ENCODE measurements around the gene DPP9.
"Not testable (repeated sequence)": the region's sequence is repeated elsewhere in the genome, so short reads cannot be mapped to it uniquely, and the experiment has no call there.

The DPP9 gene

DNA sequence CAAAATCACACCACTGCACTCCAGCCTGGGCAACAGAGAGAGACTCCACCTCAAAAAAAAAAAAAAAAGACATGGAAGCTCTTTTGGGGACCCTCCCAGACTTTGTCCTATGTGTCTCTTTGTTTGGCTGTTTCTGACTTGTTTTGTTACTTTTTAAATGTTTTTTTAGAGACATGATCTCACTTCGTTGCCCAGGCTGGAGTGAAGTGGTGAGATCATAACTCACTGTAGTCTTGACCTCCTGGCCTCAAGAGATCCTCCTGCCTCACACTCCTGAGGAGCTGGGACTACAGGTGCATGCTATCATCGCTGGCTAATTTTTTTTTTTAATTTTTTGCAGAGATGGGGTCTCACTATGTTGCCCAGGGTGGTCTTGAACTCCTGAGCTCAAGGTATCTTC, 16.4 kb upstream of the DPP9 start:
- no peak for DNase-seq (ENCODE audit: low read depth in 2 of 2)

DNA sequence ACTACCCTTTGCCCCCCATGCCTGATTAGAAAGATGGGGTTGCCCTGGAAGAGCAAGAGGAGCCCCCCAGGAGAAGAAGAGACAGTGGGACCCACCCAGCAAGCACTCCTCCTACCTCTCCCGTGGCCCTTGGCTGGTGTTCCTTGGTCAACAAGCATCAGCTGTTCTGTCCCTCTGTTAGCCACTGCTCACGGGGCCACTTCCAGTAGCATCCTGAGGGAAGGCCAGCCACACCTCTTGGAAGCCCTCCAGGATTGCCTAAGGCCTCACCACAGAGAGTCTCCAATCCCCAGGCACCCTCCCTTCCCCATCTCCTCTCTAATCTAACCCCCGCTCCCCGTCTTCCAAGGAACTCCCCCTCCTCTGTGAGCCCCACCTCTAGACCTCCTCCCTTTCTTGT, 15.1 kb upstream of the DPP9 start:
- no peak for DNase-seq (ENCODE audit: low read depth in 2 of 2)

DNA sequence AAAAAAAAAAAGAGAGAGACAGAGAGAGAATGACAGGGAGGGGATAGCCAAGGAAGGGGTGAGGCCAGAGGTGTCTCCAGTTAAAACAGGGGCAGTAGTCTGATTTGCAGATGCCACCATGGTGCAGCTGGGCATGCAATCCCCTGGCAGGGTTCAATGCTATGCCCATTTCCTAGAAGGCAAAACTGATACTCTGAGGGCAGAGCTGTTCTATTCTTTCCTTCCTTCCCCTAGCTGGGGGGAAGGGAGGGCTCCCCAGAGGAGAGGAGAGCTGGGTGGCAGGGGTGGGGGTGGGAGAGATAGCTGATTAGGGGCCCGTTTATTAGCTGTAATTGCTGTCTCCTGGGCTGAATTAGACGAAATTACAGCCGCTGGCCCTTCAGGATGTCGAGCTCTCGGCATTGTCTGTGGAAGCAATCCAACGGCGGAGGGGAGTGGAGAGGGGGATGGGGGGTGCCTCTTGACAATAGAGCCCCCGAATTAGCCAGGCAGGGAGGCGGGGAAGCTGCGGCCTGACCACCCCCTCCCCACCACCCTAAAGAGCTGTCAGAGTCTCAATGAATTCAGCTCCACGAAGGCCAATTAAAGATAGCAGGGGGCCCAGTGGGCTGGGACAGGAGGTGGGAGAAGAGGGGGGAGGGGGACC, 14.4 kb upstream of the DPP9 start:
- no peak for DNase-seq (ENCODE audit: low read depth in 2 of 2)

DNA sequence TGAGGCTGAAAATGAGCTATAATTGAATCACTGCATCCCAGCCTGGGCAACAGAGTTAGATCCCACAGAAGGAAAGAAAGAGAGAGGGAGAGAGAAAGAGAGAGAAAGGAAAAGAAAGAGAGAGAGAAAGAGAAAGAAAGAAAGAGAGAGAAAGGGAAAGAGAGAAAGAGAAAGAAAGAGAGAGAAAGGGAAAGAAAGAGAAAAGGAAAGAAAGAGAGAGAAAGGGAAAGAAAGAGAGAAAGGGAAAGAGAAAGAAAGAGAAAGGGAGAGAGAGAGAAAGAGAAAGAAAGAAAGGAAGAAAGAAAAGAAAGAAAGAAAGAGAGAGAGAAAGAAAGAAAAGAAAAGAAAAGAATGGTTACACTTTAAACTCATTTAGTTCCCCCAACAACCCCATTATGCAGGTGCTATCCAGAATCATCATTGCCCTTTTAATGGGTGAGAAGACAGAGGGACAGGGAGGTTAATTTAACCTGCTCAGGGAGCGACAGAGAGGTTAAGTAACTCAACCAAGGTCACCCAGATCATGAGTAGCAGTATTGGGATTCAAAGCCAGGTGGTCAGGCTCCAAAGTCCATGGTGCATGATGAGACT, 10.2 kb upstream of the DPP9 start:
- no peak for DNase-seq (ENCODE audit: low read depth in 2 of 2)

DNA sequence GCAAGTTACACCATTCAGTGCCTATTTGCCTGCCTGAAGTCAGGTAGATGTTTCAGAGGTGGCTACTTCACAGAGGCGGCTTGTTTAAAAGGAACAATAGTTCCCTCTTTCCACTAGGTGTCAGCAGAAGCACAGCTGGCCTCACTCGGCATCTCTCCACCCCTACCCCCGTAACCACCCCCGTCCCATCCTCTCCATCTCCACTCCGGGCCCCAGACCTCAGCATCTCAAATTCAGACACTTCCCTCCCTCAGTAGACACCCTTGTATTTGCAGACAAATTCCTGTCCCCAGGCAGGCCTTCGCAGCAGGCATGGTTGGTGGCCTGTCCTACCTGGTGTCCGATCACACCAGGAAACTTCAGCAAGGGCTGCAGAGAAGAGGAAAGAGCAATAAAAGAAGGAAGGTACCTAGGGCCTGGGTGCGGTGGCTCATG, 9.1 kb upstream of the DPP9 start:
- DNase-seq (ENCODE audit: low read depth in 2 of 2): no peak

DNA sequence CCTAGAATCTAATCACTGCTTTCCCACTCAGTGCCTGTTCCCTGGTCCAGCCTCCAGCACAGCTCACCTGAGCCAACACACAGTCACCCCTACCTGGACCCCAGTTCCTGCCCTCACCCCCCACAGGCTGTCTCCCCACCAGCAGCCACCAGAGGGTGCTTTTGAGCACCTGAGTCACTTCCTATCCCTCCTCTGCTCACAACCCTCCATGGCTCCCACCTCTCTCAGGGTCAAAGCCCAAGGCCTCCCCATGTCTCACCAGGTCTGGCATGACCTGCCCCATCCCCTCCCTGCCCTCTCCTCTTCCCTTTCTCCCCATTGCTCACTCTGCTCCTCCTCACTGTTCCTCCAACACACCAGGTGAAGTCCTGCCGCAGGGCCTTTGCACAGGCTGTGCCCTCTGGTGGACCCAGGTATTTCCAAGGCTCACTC, 7.1 kb upstream of the DPP9 start:
- DNase-seq (ENCODE audit: low read depth in 2 of 2): no peak

DNA sequence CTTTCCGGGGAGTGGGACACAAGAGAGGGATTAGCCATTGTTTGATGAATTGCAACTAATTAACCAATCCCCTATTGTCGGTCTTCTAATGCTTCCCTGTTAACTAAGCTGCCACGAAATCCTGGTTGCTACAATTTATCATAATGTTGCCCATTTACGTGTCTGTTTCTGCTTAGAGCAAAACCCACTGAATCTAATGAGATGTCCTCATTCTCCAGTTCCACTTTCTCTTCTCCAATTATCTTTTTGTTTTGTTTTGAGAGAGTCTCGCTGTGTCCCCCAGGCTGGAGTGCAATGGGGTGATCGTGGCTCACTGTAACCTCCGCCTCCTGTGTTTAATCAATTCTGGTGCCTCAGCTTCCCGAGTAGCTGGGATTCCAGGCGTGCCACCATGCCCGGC, 5.2 kb upstream of the DPP9 start:
- DNase-seq (ENCODE audit: low read depth in 2 of 2): no peak

DNA sequence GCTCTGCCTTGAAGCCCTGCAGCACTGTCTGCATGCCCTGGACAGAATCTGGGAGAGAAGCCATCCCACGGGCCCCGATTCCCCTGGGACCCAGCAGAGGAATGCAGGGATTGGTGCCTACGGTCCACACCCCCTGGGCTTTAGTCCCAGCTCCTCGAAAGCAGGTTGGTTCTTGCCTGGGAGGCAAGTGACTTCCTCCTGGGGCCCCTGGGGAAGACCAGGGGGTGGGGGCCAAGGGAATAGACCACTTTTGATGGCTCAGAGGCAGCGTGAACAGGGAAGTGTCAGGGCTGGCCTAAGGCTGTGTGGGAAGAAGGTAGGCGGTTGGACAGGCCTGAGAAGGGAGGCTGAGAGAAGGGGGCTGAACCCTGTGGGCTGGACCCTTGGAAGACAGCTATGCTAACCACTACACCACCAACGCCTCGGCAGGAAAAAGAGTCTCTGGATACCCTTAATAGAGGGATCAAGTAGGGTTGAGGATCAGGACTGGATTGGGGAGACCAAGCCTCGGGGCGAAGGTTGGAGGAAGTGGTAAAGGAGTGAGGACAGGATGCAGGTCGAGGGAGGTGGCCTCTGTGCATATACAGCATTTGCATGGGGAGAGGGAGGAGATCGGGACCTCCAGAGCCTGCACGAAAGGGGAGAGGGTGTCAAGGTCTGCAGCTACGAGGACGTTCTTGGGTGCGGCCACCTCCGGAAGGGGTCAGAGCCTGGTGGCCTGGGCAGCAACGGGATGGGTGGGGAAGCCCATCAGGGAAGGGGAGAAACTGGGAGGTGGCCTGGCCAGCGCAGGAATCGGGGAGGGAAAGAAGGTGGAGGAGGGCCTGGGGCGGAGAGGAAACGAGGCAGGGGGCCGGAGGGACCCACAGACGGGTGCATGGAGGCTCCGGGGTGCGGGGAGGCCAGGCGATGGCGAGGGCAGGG, 709 bp downstream of the DPP9 start:
- no peak for DNase-seq (ENCODE audit: low read depth in 2 of 2)

DNA sequence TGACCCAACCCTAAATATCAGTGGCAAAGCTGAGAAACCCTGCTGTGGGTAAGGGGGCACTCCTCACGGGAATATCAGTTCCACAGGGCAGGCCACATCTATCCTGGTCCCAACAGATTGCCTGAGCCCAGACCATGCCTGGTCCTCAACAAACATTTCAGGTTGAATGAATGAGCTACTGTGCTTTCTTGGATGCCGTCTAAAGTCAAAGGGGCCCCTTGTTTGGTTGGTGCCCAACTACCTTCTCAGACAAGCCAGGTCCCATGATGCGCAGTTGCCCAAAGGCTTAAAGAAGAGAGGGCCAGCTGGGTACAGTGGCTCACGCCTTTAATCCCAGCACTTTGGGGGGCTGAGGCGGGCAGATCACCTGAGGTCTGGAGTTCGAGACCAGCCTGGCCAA, 2.4 kb downstream of the DPP9 start:
- no peak for DNase-seq (ENCODE audit: low read depth in 2 of 2)

DNA sequence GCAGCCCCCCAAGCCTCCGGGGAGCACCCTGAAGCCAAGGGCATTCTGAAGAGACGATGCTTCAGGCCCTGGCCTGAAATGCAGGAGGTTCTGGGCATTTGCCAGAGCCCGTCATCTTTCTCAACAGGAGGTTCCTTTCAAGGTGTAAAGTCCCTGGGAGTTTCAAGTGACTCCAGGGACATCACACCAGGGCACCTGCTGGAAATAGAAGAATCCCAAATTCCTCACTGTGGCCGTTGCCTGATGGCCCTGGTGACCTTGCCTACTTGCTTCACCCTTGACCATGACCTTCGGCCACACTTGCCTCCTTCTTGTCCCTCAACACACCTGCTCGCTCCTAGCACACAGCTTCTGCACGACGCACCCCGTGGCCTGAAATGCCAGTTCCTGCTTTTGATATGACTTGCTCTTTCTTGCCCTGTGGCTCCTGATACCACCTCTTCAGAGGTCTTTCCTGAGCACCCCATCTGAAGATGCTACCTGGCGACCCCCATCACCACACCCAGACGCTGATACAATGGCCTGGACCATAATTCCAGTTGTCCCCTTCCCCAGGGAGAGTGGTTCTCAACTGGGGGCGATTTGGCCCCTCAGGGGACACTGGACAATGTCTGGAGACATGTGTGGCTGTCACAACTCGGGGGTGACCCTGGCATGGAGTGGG, 3.5 kb downstream of the DPP9 start:
- DNase-seq (ENCODE audit: low read depth in 2 of 2): no peak

DNA sequence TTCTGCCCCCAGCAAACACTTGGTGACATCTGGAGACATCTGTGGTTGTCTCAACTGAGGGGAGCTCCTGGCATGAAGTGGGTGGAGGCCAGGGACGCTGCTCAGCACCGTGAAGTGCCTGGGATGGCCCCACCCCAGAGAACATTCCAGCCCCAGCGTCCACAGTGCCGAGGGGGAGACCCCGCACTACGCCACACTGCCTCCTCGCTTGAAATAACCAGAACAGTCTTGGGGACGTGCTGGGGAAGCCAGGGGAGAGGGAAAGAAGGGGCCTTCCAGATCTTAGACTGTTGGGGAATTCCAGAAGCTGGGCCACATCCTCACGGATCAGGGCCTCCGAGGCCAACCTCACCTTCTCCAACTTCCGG, 4.2 kb downstream of the DPP9 start:
- no peak for DNase-seq (ENCODE audit: low read depth in 2 of 2)

DNA sequence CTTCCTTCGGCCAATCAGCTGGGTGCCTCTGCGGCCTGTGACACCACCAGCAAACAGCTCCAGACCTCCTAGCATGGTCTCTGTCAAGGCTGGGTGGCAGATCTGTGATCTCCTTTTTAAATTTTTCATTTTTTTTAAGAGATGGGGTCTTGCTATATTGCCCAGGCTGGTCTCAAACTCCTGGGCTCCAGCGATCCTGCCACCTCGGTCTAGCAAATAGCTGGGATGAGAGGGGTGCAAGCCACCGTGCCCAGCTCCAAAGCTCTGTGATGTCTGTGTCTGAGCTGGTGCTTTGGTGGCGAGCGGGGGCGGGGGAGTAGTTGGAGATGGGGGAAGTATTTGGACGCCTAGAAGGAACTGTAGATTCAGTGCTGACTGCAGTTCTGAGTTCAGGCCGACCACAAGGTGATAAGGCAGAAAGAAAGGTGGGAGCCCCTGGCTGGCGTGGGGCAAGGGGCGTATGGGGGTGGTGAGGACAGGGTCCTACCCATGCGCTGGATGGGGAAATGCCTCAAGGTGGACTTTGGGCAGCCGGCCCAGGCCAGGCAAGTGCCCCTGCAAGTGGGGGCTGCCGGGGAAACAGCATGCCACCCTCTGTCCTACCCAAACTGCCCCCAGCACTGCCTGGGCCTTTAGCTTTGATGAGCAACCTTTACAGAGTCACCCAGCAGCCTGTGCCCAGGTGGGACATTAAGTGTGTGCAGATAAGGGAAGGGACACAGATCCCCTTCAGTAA, 5.5 kb downstream of the DPP9 start:
- no peak for DNase-seq (ENCODE audit: low read depth in 2 of 2)

DNA sequence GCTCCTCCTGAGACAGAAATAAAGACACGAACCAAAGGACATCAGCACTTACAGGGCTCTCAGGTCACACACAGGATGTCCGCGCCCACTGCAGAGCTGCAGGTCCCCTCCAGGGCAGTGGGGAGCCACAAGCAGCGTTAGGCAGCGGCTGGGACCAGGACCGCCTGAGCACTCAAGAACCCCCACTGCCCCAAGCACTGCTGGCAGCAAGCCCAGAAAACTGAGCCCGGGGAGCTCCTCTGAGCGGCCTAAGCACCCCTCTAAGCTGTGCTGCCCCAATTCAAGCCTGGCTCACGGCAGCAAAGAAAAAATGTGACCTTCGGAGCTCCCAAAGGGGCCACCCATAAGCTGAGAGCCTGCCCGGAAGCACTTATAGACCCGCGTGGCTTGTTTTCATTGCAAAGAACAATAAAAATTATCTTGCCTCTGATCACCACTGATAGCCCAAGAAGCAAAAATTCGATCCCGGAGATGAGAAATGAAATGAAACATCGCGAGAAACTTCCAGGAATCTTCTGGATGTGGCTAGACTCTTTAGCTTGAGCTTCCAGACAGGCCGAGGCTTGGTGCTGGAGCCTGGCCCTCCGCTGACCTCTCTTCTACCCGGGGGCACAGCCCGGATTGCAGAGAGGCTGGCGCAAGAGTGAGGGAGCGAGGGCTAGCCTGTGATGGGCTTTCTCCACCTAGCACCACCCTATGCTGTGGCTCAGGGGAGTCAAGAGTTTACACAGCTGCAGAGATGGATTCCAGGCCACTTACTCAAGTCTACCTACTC, 6.3 kb downstream of the DPP9 start:
- no peak for DNase-seq (ENCODE audit: low read depth in 2 of 2)

DNA sequence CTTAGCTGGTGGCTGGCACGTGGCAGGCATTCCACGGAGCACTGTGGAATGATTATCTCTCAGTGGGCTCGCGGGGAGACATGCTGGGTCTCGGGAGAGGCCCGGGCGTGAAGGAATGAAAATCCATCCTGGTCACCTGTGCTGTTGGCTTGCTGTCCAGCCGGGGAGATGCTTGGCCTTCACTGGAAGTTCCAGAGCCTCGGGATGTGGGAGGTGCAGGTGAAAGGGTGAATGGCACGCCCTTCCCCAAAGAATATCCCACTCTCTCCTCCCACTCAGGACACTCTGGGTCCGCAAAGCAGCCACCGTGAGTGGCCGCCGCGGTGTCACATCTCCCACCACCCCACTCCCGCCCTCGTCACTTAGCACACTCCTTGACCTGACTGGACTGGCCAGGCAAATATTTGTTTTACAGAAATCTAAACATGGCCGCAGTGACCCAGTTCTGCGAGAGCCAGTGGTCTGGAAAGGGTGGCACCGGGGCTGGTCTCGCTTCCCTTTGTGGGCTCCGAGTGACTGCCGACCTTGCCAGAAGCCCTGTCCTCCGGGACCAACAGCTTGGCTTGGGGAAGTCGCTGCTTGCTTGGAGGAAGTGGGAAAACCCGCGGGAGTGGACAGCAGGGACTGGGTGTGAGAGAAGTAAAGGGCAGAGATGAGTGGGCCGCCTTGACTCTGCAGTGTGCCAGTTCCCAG, 8.0 kb downstream of the DPP9 start:
- no peak for DNase-seq (ENCODE audit: low read depth in 2 of 2)

DNA sequence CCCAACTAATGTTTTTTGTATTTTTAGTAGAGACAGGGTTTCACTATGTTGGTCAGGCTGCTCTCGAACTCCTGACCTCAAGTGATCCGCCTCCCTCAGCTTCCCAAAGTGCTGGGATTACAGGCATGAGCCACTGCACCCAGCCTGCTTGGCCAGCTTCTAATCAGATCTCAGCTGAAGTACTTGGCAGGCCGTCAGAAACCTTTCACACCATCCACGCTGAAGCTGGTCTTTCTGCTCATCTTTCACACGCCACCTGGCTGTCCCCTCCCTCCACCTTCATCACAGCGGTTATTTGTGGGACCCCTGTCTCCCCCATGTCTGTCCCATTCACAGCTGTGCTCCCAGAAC, 8.5 kb downstream of the DPP9 start:
- DNase-seq (ENCODE audit: low read depth in 2 of 2): not testable (repeated sequence)

DNA sequence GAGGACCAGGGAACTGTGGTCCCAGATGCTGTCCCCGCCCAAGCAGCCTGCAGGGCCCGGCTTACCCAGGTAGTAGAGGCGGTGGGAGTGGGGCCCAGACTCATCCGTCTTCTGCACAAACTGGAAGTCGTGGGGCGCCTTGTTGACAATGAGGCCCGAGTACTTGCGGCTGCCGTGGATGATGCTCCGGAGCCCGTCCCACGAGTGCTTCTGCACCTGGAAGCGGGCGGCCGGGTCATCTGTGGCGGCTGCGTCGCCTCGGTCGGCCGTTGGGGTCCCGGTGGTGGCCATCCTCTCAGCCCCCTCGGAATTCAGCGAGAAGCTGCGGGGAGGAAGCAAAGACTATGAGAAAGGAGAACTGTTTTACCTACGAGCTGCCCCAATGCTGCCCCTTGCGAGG, 9.6 kb downstream of the DPP9 start:
- no peak for DNase-seq (ENCODE audit: low read depth in 2 of 2)

DNA sequence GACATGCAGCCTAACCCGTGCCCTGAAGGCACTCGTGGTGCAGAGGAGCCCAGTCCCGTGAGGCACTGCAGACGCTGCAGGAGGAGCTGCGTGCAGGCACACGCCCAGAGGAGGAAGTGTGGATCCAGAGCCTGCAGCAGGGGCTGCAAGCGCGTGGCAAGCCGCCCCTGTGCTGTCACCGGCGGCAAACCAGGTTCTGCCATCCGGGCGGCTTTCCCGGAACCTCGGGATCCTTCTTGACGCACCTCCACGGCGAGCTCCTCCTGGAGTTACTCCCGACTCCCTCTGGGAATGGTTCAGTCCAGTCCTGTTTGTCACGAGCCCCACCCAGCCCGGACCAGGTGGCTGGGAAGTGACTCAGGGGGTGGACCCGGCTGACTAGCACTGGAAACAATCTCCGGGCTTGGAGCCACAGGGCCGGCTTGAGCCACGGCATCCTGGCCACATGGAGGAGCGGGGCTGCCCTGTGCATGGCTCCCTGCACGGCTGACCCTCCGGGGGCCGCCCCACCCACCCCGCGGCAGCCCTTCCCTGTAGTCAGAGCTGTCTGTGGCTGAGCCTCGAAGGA, 10.2 kb downstream of the DPP9 start:
- DNase-seq (ENCODE audit: low read depth in 2 of 2): no peak

DNA sequence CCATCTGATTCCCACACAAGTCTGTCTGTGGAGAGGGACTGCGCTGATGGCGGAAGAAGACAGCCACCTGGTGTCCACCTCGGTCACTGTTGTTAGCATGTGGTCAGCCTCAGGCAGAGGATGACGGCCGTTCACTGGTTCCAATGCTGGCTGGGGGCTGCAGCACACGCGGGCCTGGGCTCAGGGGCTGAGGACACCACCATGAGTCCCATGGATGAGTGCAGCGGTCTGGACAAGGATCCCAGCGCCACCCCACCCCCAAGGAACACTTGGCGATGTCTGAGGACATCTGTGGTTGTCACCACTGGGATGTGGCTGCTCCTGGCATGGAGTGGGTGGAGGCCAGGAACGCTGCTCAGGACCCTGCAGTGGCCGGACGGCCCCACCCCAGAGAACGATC, 10.9 kb downstream of the DPP9 start:
- no peak for DNase-seq (ENCODE audit: low read depth in 2 of 2)

DNA sequence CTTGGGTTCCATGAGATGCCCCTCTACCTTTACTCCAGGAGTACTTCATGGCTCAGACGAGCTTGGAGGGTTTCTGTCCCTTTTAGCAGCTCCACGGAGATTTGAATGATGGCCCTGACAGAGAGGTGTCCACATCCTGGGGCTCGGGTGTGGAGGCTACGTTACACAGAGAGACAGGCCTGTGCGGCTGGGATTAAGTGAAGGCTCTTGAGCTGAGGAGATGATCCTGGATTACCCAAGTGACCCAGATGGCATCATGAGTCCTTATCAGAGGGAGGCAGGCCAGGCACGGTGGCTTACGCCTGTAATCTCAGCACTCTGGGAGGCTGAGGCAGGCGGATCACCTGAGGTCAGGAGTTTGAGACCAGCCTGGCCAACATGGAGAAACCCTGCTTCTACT, 12.4 kb downstream of the DPP9 start:
- DNase-seq (ENCODE audit: low read depth in 2 of 2): no peak

DNA sequence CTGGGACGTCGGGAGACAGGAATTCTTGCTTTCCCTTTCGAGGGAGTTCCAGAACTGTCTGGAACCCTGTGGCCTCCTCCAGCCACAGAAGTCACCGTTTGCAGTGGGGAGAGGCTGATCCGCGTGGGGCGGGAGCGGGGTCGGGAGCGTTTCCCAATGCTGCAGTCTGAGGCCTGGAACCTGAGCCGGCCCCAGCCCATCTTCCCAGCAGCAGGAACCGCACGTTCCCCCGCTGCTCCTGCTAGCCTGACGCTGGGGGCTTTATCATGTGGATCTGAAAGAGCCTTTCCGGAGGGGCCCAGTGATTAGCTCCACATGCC, 13.4 kb downstream of the DPP9 start:
- DNase-seq (ENCODE audit: low read depth in 2 of 2): no peak

All from stimulated activated CD8-positive, alpha-beta memory T cell treated with anti-CD3 and anti-CD28 coated beads, Interleukin-15, amount 100 ng/mL, for 4 hours (primary cell).